A549 (cell line): Measurements from ENCODE around the gene DGCR2. TPM values are rescaled to one million over a fixed set of nuclear protein-coding genes. Genes with fewer than 3 reads are reported as not detected.

Experiments
- ATAC-seq, 2 experiments: fragments of 200-7000 bp in 1 of 2; fragments of >200 bp in 1 of 2; cut with Nextera tagmentation in 1 of 2; cut with Tn5 transposase in 1 of 2; 3 replicates each; pipeline versions ENCODE4 v1.8.0 to v1.9.1; 2018 to 2020; ENCODE audit warnings: mild to moderate bottlenecking in 1 of 2, moderate library complexity in 1 of 2
- CTCF ChIA-PET: fragments of 300-600 bp; sonication (Branson Sonifier 250); formaldehyde crosslinking; extraction: SDS; loops from one replicate; lab custom pipeline; 2021; ENCODE audit warnings: antibody characterized with exemption, inconsistent platforms; lab: Yijun Ruan, JAX
- POLR2A ChIA-PET: fragments of 350-600 bp; formaldehyde crosslinking; extraction: SDS; loops from one replicate; lab custom pipeline; 2021; ENCODE audit warnings: antibody characterized with exemption, inconsistent platforms; lab: Yijun Ruan, JAX
- DNase-seq, 2 experiments: peaks; one replicate each; pipeline versions ENCODE4 v3.0.0 to v3.0.0-alpha.2; 2011 to 2016; ENCODE audit warnings: low read depth in 1 of 2, low spot score in 1 of 2
- FAIRE-seq: peaks from 2 replicates; lab custom pipeline; 2011; peaks lifted over from hg19 to GRCh38; lab: Jason Lieb, UNC
- H3K27ac ChIP-seq, 2 experiments: fragments of >200 bp; sonication (Bioruptor Twin); formaldehyde crosslinking; 3 replicates each; pipeline ENCODE4 v1.5.1; 2016 to 2017
- H3K4me1 ChIP-seq: fragments of >200 bp; sonication (Bioruptor Twin); formaldehyde crosslinking; 3 replicates; pipeline ENCODE4 v1.6.1; 2016
- H3K4me2 ChIP-seq: fragments of >200 bp; sonication (Bioruptor Twin); formaldehyde crosslinking; 3 replicates; pipeline ENCODE4 v1.6.1; 2016
- H3K4me3 ChIP-seq: fragments of >200 bp; sonication (Bioruptor Twin); formaldehyde crosslinking; 3 replicates; pipeline ENCODE4 v1.5.1; 2016
- H3K9me3 ChIP-seq: fragments of >200 bp; sonication (Bioruptor Twin); formaldehyde crosslinking; 3 replicates; pipeline ENCODE4 v1.6.1; 2016
- ATOH8 ChIP-seq: fragments of 250-450 bp; sonication (Bioruptor Pico); IDR thresholded peaks from 2 replicates; pipeline ENCODE4 v1.5.0; 2020; ENCODE audit warnings: low read depth, mild to moderate bottlenecking, moderate library complexity
- BCL3 ChIP-seq: fragments of >200 bp; sonication (Bioruptor Twin); formaldehyde crosslinking; IDR thresholded peaks from 3 replicates; pipeline ENCODE4 v1.6.1; 2016
- BHLHE40 ChIP-seq: IDR thresholded peaks from 2 replicates; pipeline ENCODE4 v1.6.1; 2012; ENCODE audit warnings: low read depth, low read length, inconsistent platforms
- CBX8 ChIP-seq: fragments of 200-600 bp; sonication (generic); IDR thresholded peaks from 2 replicates; pipeline ENCODE4 v1.6.1; 2016
- CEBPB ChIP-seq, 2 experiments: fragments of >200 bp in 1 of 2; sonication (Bioruptor Twin) in 1 of 2; formaldehyde crosslinking in 1 of 2; IDR thresholded peaks; 2 replicates each; pipeline ENCODE4 v1.6.1; 2012 to 2016
- CHD2 ChIP-seq: fragments of 150-350 bp; IDR thresholded peaks from 2 replicates; pipeline ENCODE4 v1.6.1; 2014; ENCODE audit warnings: low read length; ENCODE audit not compliant: partially characterized antibody
- CHD4 ChIP-seq: fragments of 200-600 bp; sonication (generic); IDR thresholded peaks from 2 replicates; pipeline ENCODE4 v1.6.1; 2016; ENCODE audit warnings: antibody characterized with exemption, mild to moderate bottlenecking, borderline replicate concordance
- E2F6 ChIP-seq: IDR thresholded peaks from 2 replicates; pipeline ENCODE4 v1.6.1; 2012; ENCODE audit warnings: low read depth, borderline replicate concordance
- EHMT2 ChIP-seq: fragments of 200-600 bp; sonication (generic); IDR thresholded peaks from 2 replicates; pipeline ENCODE4 v1.6.1; 2016; ENCODE audit warnings: antibody characterized with exemption, low read depth, mild to moderate bottlenecking, moderate library complexity
- ESRRA ChIP-seq: fragments of 150-350 bp; IDR thresholded peaks from 2 replicates; pipeline ENCODE4 v1.6.1; 2014; ENCODE audit warnings: mild to moderate bottlenecking, low read length, borderline replicate concordance
- FOSB ChIP-seq: fragments of 250-450 bp; sonication (Bioruptor Pico); IDR thresholded peaks from 2 replicates; pipeline ENCODE4 v1.5.0; 2020; ENCODE audit warnings: mild to moderate bottlenecking, moderate library complexity
- FOSL2 ChIP-seq, 2 experiments: fragments of 450-650 bp in 1 of 2; fragments of >200 bp in 1 of 2; sonication (Bioruptor Twin) in 1 of 2; formaldehyde crosslinking; IDR thresholded peaks; 2 replicates each; pipeline versions ENCODE4 v1.5.0 to v1.6.1; 2016 to 2020; ENCODE audit warnings: mild to moderate bottlenecking in 1 of 2, moderate library complexity in 1 of 2
- GATA3 ChIP-seq: IDR thresholded peaks from 2 replicates; pipeline ENCODE4 v1.6.1; 2012; ENCODE audit warnings: borderline replicate concordance
- HDAC2 ChIP-seq: fragments of 200-600 bp; sonication (generic); IDR thresholded peaks from 2 replicates; pipeline ENCODE4 v1.6.1; 2016
- HES2 ChIP-seq: fragments of >200 bp; sonication (Bioruptor Twin); formaldehyde crosslinking; IDR thresholded peaks from 2 replicates; pipeline ENCODE4 v1.6.1; 2016
- HEYL ChIP-seq: fragments of 250-450 bp; sonication (Bioruptor Pico); IDR thresholded peaks from 2 replicates; pipeline ENCODE4 v1.8.0; 2021; ENCODE audit warnings: mild to moderate bottlenecking, moderate library complexity
- HMGXB4 ChIP-seq: fragments of 250-450 bp; sonication (Bioruptor Pico); IDR thresholded peaks from 2 replicates; pipeline ENCODE4 v1.5.0; 2021; ENCODE audit warnings: mild to moderate bottlenecking, moderate library complexity, borderline replicate concordance
- JUN ChIP-seq, 2 experiments: fragments of >200 bp; sonication (Bioruptor Twin); formaldehyde crosslinking; IDR thresholded peaks; 2 replicates in 1 of 2; 3 replicates in 1 of 2; pipeline ENCODE4 v1.6.1; 2016 to 2017
- KDM1A ChIP-seq: fragments of 200-600 bp; sonication (generic); IDR thresholded peaks from 2 replicates; pipeline ENCODE4 v1.6.1; 2016; ENCODE audit warnings: low read depth, mild to moderate bottlenecking
- MAFK ChIP-seq: fragments of 450-650 bp; IDR thresholded peaks from 2 replicates; pipeline ENCODE4 v1.6.1; 2014; ENCODE audit not compliant: partially characterized antibody
- MAZ ChIP-seq: fragments of 150-350 bp; IDR thresholded peaks from 2 replicates; pipeline ENCODE4 v1.6.1; 2014; ENCODE audit warnings: antibody characterized with exemption, low read depth, low read length, borderline replicate concordance
- MYC ChIP-seq: IDR thresholded peaks from 2 replicates; pipeline ENCODE4 v1.6.1; 2012; ENCODE audit warnings: mild to moderate bottlenecking, inconsistent platforms, low read length, improper control_type of control experiment, borderline replicate concordance
- RAD21 ChIP-seq, 2 experiments: fragments of >200 bp in 1 of 2; sonication (Bioruptor Twin) in 1 of 2; formaldehyde crosslinking in 1 of 2; IDR thresholded peaks in 1 of 2; conservative IDR thresholded peaks in 1 of 2; 2 replicates in 1 of 2; 3 replicates in 1 of 2; pipeline ENCODE4 v1.6.1; 2012 to 2018; ENCODE audit warnings: inconsistent platforms in 1 of 2
- RARB ChIP-seq: fragments of 250-450 bp; sonication (Bioruptor Pico); IDR thresholded peaks from 2 replicates; pipeline ENCODE4 v1.8.0; 2021; ENCODE audit warnings: mild to moderate bottlenecking, moderate library complexity
- TFCP2L1 ChIP-seq: fragments of 250-450 bp; sonication (Bioruptor Pico); IDR thresholded peaks from 2 replicates; pipeline ENCODE4 v1.5.0; 2021; ENCODE audit warnings: mild to moderate bottlenecking
- USF2 ChIP-seq: fragments of 450-650 bp; IDR thresholded peaks from 2 replicates; pipeline ENCODE4 v1.6.1; 2014; ENCODE audit warnings: antibody characterized with exemption
- ZFP36 ChIP-seq: fragments of 450-650 bp; IDR thresholded peaks from 2 replicates; pipeline ENCODE4 v1.6.1; 2014; ENCODE audit warnings: borderline replicate concordance; ENCODE audit not compliant: partially characterized antibody
- WGBS: methylation state at CpG from one replicate; pipeline ENCODE4 v1.1.6; 2017; ENCODE audit errors: missing lambda C conversion rate; 5-methylcytosine and 5-hydroxymethylcytosine counted together
- polyA plus RNA-seq, 4 experiments: library from polyadenylated mRNA; depleted of rRNA in 3 of 4; stranded (reverse); fragments of >200 nt; fragmentation: RNase III in 1 of 4; extraction: RNeasy Plus Mini Kit Qiagen cat#74134 plus additional on column Dnase treatment in 1 of 4; gene quantifications; 2 replicates in 3 of 4; 3 replicates in 1 of 4; pipeline ENCODE4 v1.2.3, GENCODE V29; 2011 to 2017

DGCR2 gene
- polyA plus RNA-seq, 2 of the 4 experiments (the other 2 are of a cell fraction): 10.6 to 17.9 TPM

- CTCF ChIA-PET: interaction anchor here (1.2 to 1.6 kb wide), 2 partner anchors 45 to 184 kb away, joined by 3 to 4 read pairs; no protein-coding TSS in a partner anchor
- no peaks in the 10 kb centered on the region for H3K9me3 ChIP-seq
- peaks cover 16% of the 10 kb centered on the region for H3K4me1 ChIP-seq
- no peak for FAIRE-seq
- no peak overlapping the region for H3K4me2 ChIP-seq
- no peak overlapping the region for H3K4me3 ChIP-seq
- no peak for TF ChIP-seq CHD2
- no peak for TF ChIP-seq EHMT2
- no peak for TF ChIP-seq MYC
- TF ChIP-seq RARB (CRISPR knock-in tag): no peak
- TF ChIP-seq E2F6: no peak
- no peak for TF ChIP-seq CBX8
- TF ChIP-seq FOSB (CRISPR knock-in tag): no peak
- TF ChIP-seq RAD21 (conservative IDR thresholded peaks at IDR 0.05 in 1 of 2, IDR thresholded peaks at IDR 0.05 in 1 of 2): no peak
- no peak for TF ChIP-seq BHLHE40
- no peak for TF ChIP-seq TFCP2L1 (CRISPR knock-in tag)
- no peak overlapping the region for H3K27ac ChIP-seq
- POLR2A ChIA-PET: no interaction called here
- no peak for DNase-seq
- ATAC-seq: no peak
- 78% methylated on average over 6 of the region's 6 CpGs for WGBS
Observed at GRCh38 chr22:18999416-18999815, 122.8 kb downstream of the DGCR2 start.

- H3K27ac ChIP-seq: no peak overlapping the region
- POLR2A ChIA-PET: no interaction called here
- CTCF ChIA-PET: interaction anchor here (0.5 to 1.6 kb wide), 4 partner anchors 45 to 342 kb away, joined by 3 to 4 read pairs (median 3); no protein-coding TSS in a partner anchor
- DNase-seq (no peak), ATAC-seq (no peak), FAIRE-seq (no peak)
- WGBS: 82% methylated on average over 12 of the region's 12 CpGs
- H3K4me3 ChIP-seq: no peak overlapping the region
- H3K4me1 ChIP-seq: peaks cover 17% of the 10 kb centered on the region
- no peak for TF ChIP-seq MYC
- no peak for TF ChIP-seq GATA3
- no peak for TF ChIP-seq CEBPB (IDR thresholded peaks at IDR 0.05)
- no peak for TF ChIP-seq MAFK
- no peak for TF ChIP-seq FOSL2 (IDR thresholded peaks at IDR 0.05)
- no peak for TF ChIP-seq FOSL2 (CRISPR knock-in tag; IDR thresholded peaks at IDR 0.05)
- no peak for TF ChIP-seq CBX8
- TF ChIP-seq CHD4: no peak
- no peak for TF ChIP-seq USF2
- H3K9me3 ChIP-seq: no peaks in the 10 kb centered on the region
- H3K4me2 ChIP-seq: no peak overlapping the region
Observed at GRCh38 chr22:18999008-18999407, 123.2 kb downstream of the DGCR2 start.

- CTCF ChIA-PET: interaction anchor here (0.9 to 1.3 kb wide), 3 partner anchors 44 to 180 kb away, joined by 3 to 4 read pairs (median 3); partner anchors contain the start of gene SLC25A1
- 93% methylated on average over 17 of the region's 22 CpGs for WGBS
- H3K4me1 ChIP-seq: peaks cover 11% of the 10 kb centered on the region
- H3K27ac ChIP-seq: no peak overlapping the region
- POLR2A ChIA-PET: no interaction called here
- no peak for ATAC-seq
- no peak overlapping the region for H3K4me3 ChIP-seq
- no peak for DNase-seq
- no peak overlapping the region for H3K4me2 ChIP-seq
- FAIRE-seq: no peak
- H3K9me3 ChIP-seq: no peaks in the 10 kb centered on the region
- no peak for TF ChIP-seq FOSL2 (IDR thresholded peaks at IDR 0.05)
- TF ChIP-seq FOSL2 (CRISPR knock-in tag; IDR thresholded peaks at IDR 0.05): no peak
- TF ChIP-seq GATA3: no peak
- TF ChIP-seq HMGXB4 (CRISPR knock-in tag): no peak
- TF ChIP-seq HDAC2: no peak
- TF ChIP-seq ZFP36: no peak
- no peak for TF ChIP-seq HES2
- no peak for TF ChIP-seq JUN (IDR thresholded peaks at IDR 0.05)
- TF ChIP-seq ESRRA: no peak
- TF ChIP-seq ATOH8 (CRISPR knock-in tag): no peak
- TF ChIP-seq BCL3: no peak
- TF ChIP-seq KDM1A: no peak
- no peak for TF ChIP-seq HEYL
- no peak for TF ChIP-seq MAZ
Observed at GRCh38 chr22:18997925-18998315, 124.3 kb downstream of the DGCR2 start.
